ENCODE data around the gene ELAVL4. TPM values are rescaled to one million over a fixed set of nuclear protein-coding genes. Genes with fewer than 3 reads are reported as not detected.
A peak's percentile ranks its signal among the peaks of the same experiment; 100 is the strongest.

The ELAVL4 gene
- total and polyA plus RNA-seq, 11 donors = 0.08 to 0.37 (median 0.32) TPM; not detected in 8

- Histone ChIP-seq H3K27ac (no peak overlapping the region), H3K27me3 (no peaks in the 10 kb centered on the region), H3K9me3 (no peaks in the 10 kb centered on the region), H3K36me3 (no peaks in the 10 kb centered on the region), H3K4me3 (no peak overlapping the region), H3K4me1 (peaks cover 0 to 20% (median 6%) of the 10 kb centered on the region in 12 donors)
- DNase-seq = no peak
- intact Hi-C loops (cut with DNase I) = no loop called here
- ATAC-seq = no peak
- TF ChIP-seq CTCF (IDR thresholded peaks at IDR 0.05) (no peak), POLR2A (IDR thresholded peaks at IDR 0.05) (no peak)
- WGBS, 4 donors = 58 to 63% (median 61%) methylated on average over 1 of the region's 1 CpG
These were observed 71.6 kb downstream of the ELAVL4 start for GRCh38 chr1:50180367-50180766.

DNA sequence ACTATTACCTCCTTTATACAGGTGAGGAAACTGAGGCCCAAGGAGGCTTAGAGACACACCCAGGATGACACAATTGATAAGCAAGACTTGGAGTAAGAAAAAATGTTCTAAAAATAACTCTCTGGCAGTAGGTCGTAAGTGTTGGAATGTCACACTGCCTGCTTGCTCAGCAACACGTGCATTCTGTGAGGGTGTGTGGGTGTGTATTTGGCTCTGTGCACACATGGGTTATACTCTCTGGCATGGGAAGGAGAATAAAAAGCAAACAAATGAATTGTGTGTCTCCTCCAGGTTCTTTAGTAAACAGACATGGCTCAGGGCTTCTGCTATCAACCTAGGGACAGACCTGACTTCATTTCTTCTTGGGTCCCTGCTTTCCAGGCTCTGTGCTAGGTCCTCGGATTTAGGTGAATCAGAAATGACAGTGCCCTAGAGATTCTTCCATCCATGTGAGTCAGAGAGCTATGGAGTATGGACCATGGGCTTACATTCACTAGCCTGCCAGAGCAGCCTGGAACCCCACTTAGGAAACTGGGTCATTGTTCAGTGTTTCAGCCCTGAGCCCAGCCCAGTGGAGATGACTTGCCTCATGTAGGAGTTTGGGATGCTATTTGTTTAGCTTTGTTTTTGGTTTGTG, 72.4 kb downstream of the ELAVL4 start:
- Histone ChIP-seq H3K4me1 (peaks cover 0 to 18% (median 2%) of the 10 kb centered on the region in 12 donors), H3K27me3 (no peaks in the 10 kb centered on the region), H3K27ac (peak overlapping the region in 1 of 12 donors; percentile 38), H3K36me3 (no peaks in the 10 kb centered on the region), H3K9me3 (no peaks in the 10 kb centered on the region), H3K4me3 (no peak overlapping the region)
- ATAC-seq = peak; percentile 87 to 92 (median 90)
- TF ChIP-seq CTCF (IDR thresholded peaks at IDR 0.05) (no peak), POLR2A (IDR thresholded peaks at IDR 0.05) (no peak)
- intact Hi-C loops (cut with DNase I) = no loop called here
- 28 to 34% (median 29%) methylated on average over 3 of the region's 3 CpGs for WGBS, 4 donors
- DNase-seq = peak in 4 of 5 donors; percentile 16 to 46 (median 32)

GRCh38 chr1:50183378-50184133, 74.8 kb downstream of the ELAVL4 start:
- Histone ChIP-seq H3K36me3 (no peaks in the 10 kb centered on the region), H3K9me3 (no peaks in the 10 kb centered on the region), H3K4me1 (peaks cover 0 to 16% (median 0%) of the 10 kb centered on the region in 12 donors), H3K27me3 (no peaks in the 10 kb centered on the region), H3K27ac (no peak overlapping the region), H3K4me3 (no peak overlapping the region)
- 38 to 42% (median 40%) methylated on average over 12 of the region's 12 CpGs for WGBS, 4 donors
- TF ChIP-seq CTCF (IDR thresholded peaks at IDR 0.05) = no peak
- no peak for TF ChIP-seq POLR2A (IDR thresholded peaks at IDR 0.05)
- ATAC-seq (peak in 2 of 4 donors; percentile 27 to 51), DNase-seq (peak in 2 of 5 donors; percentile 22 to 40)
- intact Hi-C loops (cut with DNase I) = no loop called here

- DNase-seq (no peak), ATAC-seq (no peak)
- 83 to 95% (median 86%) methylated on average over 3 of the region's 3 CpGs for WGBS, 4 donors
- no peak overlapping the region for H3K4me3 ChIP-seq
- H3K36me3 ChIP-seq = no peaks in the 10 kb centered on the region
- H3K4me1 ChIP-seq = no peaks in the 10 kb centered on the region
- H3K9me3 ChIP-seq = no peaks in the 10 kb centered on the region
- intact Hi-C loops (cut with DNase I) = no loop called here
- TF ChIP-seq CTCF (IDR thresholded peaks at IDR 0.05) = no peak
- H3K27me3 ChIP-seq = no peaks in the 10 kb centered on the region
- no peak overlapping the region for H3K27ac ChIP-seq
These were observed 80.6 kb downstream of the ELAVL4 start for GRCh38 chr1:50189369-50189768.
